T-helper 9 cell (primary cell): Measurements from ENCODE around the gene CEP112.

Experiments used
- DNase-seq: peaks from one replicate; pipeline ENCODE4 v3.0.0-alpha.2; 2020

The CEP112 gene

DNA sequence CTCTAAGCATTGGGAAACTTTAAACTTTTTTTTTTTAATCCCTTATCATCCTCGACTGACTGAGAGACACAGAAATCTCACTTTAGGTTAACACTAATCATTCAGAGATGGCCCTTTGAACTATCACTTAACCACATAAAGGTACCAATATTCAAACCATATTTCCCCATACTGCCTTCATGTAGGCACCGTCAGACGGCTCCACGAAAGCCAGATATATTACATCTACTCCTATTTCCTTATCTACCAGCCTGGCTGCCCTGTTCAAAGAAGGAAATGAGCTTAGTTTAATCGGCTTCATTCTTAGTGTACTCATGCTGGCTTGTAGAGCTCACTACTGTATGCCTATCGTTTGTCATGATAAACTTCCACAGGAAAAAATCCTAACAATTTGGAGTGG is 270.9 kb downstream of the CEP112 start:
- no peak for DNase-seq

GRCh38 chr17:65918916-65919315 is 273.0 kb downstream of the CEP112 start:
- no peak for DNase-seq

GRCh38 chr17:65918500-65918899 is 273.4 kb downstream of the CEP112 start:
- no peak for DNase-seq

GRCh38 chr17:65917560-65917959 is 274.4 kb downstream of the CEP112 start:
- no peak for DNase-seq

DNA sequence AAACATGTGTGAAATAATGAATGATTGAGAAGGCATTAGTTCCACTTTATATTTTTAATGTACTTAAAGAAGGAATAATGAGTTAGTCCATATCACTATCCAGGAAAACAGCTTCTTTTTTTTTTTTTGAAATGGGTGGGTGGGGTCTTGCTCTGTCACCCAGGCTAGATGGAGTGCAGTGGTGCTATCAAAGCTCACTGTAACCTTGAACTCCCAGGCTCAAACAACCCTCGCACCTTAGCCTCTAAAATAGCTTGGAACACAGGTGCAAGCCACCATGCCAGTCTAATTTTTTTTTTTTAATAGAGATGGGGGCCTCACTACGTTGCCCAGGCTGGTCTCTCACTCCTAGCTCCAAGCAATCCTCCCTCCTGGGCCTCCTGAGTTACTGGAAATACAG is 275.5 kb downstream of the CEP112 start:
- no peak for DNase-seq

- DNase-seq = no peak
Measured at GRCh38 chr17:65914784-65915342, 277.1 kb downstream of the CEP112 start.

- DNase-seq = no peak
Measured at GRCh38 chr17:65913326-65913850, 278.5 kb downstream of the CEP112 start.

DNA sequence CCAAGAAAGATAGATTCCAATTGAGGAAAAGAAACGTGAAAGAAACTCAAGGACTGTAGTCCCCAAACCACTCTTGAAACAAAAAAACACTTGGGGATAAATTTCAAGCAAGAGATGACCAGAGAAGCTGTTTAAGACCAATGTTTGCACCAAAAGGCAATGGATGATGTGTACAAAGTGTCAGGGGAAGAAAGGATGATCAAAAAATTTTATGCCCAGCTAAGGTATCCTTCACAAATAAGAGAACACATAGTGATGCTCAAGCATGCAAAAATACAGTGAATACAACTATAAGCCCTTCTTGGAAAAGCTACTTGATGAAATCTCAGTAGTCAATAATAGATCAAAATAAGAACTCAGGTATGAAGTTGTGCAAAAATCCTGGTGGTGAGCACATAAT is 281.1 kb downstream of the CEP112 start:
- no peak for DNase-seq

- DNase-seq = no peak
Measured at GRCh38 chr17:65902831-65903522, 289.0 kb downstream of the CEP112 start.

GRCh38 chr17:65902155-65902554 is 289.8 kb downstream of the CEP112 start:
- no peak for DNase-seq

- no peak for DNase-seq
Measured at GRCh38 chr17:65901394-65901793, 290.5 kb downstream of the CEP112 start.

- no peak for DNase-seq
Measured at GRCh38 chr17:65900216-65900615, 291.7 kb downstream of the CEP112 start.

- DNase-seq = no peak
Measured at GRCh38 chr17:65898651-65899050, 293.3 kb downstream of the CEP112 start.

- no peak for DNase-seq
Measured at GRCh38 chr17:65896889-65897288, 295.0 kb downstream of the CEP112 start.

- no peak for DNase-seq
Measured at GRCh38 chr17:65895969-65896368, 296.0 kb downstream of the CEP112 start.

GRCh38 chr17:65893692-65894279 is 298.1 kb downstream of the CEP112 start:
- DNase-seq = no peak

GRCh38 chr17:65892912-65893377 is 299.0 kb downstream of the CEP112 start:
- DNase-seq = no peak

GRCh38 chr17:65891231-65891735 is 300.6 kb downstream of the CEP112 start:
- DNase-seq = no peak

DNA sequence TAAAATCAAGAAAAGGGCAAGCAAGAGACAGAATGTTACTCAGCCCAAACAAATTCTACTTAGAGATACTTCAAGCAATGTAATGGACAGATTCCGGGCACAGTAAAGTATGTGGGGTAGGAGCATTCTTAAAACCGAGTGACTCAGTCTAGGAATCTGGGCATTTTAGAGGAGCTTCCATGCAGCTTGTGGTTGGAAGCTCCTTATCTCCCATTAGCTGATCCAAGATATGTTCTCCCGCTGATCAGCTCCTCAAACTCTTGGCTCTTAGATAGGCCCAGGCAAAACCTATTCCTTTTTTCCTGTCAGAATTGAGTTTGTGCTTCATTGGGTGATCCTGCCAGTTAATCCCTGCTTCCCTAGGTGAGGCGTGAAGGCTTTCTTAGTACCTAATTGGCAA is 303.3 kb downstream of the CEP112 start:
- DNase-seq = no peak

- no peak for DNase-seq
Measured at GRCh38 chr17:65886315-65887245, 305.4 kb downstream of the CEP112 start.

- DNase-seq = no peak
Measured at GRCh38 chr17:65885541-65886312, 306.2 kb downstream of the CEP112 start.

DNA sequence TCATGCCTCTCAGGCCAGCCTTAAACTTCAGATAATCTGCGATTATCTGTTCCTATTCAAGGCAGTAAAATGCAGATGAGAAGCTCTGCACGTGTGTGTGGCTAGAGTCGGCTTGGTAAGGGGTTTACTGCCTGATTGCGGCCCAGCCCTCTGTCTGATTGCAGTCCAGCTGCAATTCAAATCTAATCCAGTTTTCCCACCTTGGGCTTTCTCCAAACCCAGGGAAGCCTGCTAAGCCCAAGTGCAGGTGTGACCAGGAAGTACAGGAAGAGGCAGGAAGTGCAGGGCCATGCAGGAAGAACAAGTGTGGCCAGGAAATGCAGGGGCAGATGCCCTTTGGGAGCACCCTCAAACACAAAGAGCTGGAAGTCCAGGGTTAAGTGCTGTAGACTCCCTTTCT is 314.9 kb downstream of the CEP112 start:
- DNase-seq = no peak
